ENCODE results near the gene SAMD4A.

- TF ChIP-seq CTCF (IDR thresholded peaks at IDR 0.05) (no peak), POLR2A (IDR thresholded peaks at IDR 0.05) (no peak), POLR2AphosphoS5 (IDR thresholded peaks at IDR 0.05) (no peak)
These were observed 65.5 kb downstream of the SAMD4A start for GRCh38 chr14:54632452-54632851.

Data from transverse colon (tissue), 4 donors.